Anterior cingulate cortex (tissue), 58 donors: ENCODE measurements around the gene LMOD3.

ENCODE experiments used
- DNase-seq, 58 donors: peaks; one replicate each; lab custom pipeline; 2025; lab: John Stamatoyannopoulos, UW

LMOD3 gene

GRCh38 chr3:69066121-69066520 is 56.3 kb downstream of the LMOD3 start:
- no peak for DNase-seq

- no peak for DNase-seq
Measured at GRCh38 chr3:69065318-69065964, 57.0 kb downstream of the LMOD3 start.

DNA sequence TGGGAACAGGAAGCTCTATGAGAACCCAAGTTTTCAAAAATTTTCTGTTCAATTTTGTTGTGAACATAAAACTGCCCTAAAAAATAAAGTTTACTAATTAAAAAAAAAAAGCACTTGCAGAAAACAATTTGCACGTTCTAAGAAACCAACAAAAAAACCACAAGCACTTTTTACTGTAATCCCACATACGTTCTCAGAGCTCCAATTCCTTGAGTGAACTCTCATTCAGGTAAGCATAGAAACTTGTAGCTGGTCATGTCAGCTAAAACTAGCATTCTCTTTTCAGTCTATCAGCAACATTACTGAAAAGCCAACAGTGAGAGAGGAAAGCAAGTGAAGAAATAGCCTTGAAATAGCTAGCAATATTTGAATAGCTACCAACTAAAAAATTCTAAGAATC is 58.8 kb downstream of the LMOD3 start:
- DNase-seq: no peak

DNA sequence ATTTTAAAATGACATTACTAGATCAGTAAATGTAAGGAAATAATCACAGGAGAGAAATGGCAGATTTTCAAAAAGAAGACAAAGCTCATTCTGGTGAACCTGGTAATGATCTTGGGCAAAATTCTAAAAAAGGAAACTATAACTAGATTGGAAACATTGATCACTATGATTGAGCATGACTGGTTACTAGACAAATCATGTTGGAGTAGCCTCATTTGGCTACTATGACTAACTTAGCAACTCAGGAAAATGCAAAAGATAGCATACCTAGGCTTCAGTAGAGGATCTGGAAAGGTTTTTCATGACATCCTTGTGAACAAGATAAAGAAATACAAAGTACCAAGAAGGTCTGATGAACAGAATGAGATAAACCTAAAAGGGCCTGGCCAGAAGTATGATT is 62.7 kb downstream of the LMOD3 start:
- DNase-seq: no peak

GRCh38 chr3:69058947-69059224 is 63.5 kb downstream of the LMOD3 start:
- no peak for DNase-seq

GRCh38 chr3:69058180-69058946 is 64.0 kb downstream of the LMOD3 start:
- DNase-seq: no peak
